Smooth muscle cell (in vitro differentiated cells): ENCODE data around the gene ARHGEF10L. TPM values are rescaled to one million over a fixed set of nuclear protein-coding genes. Genes with fewer than 3 reads are reported as not detected.

Source experiments
- DNase-seq: peaks from one replicate; lab custom pipeline; 2025; ENCODE audit not compliant: unreplicated experiment; lab: John Stamatoyannopoulos, UW
- H2AFZ ChIP-seq: fragments of 200-600 bp; sonication (generic); 2 replicates; pipeline ENCODE4 v1.6.0; 2016; ENCODE audit warnings: antibody characterized with exemption, low read depth, mild to moderate bottlenecking
- H3F3A ChIP-seq: fragments of 200-600 bp; sonication (generic); 2 replicates; pipeline ENCODE4 v1.6.0; 2017; ENCODE audit warnings: antibody characterized with exemption, low read depth
- H3K27ac ChIP-seq: fragments of 200-600 bp; sonication (generic); 2 replicates; pipeline ENCODE4 v1.5.1; 2016; ENCODE audit warnings: low read depth, mild to moderate bottlenecking
- H3K27me3 ChIP-seq: fragments of 200-600 bp; sonication (generic); 2 replicates; pipeline ENCODE4 v1.6.1; 2016; ENCODE audit warnings: low read depth, mild to moderate bottlenecking
- H3K36me3 ChIP-seq: fragments of 200-600 bp; sonication (generic); 2 replicates; pipeline ENCODE4 v1.5.1; 2016; ENCODE audit warnings: low read depth
- H3K4me1 ChIP-seq: fragments of 200-600 bp; sonication (generic); 2 replicates; pipeline ENCODE4 v1.5.1; 2016; ENCODE audit warnings: low read depth
- H3K4me2 ChIP-seq: fragments of 200-600 bp; sonication (generic); 2 replicates; pipeline ENCODE4 v1.6.0; 2016; ENCODE audit warnings: mild to moderate bottlenecking
- H3K4me3 ChIP-seq: fragments of 200-600 bp; sonication (generic); 2 replicates; pipeline ENCODE4 v1.5.1; 2016; ENCODE audit warnings: mild to moderate bottlenecking
- H3K79me2 ChIP-seq: fragments of 200-600 bp; sonication (generic); 2 replicates; pipeline ENCODE4 v1.6.0; 2016; ENCODE audit warnings: low read depth, mild to moderate bottlenecking
- H3K9ac ChIP-seq: fragments of 200-600 bp; sonication (generic); 2 replicates; pipeline ENCODE4 v1.6.0; 2016; ENCODE audit warnings: low read depth
- H3K9me3 ChIP-seq: fragments of 200-600 bp; sonication (generic); replicated peaks from 2 replicates; pipeline ENCODE4 v1.5.1; 2016; ENCODE audit warnings: low read depth
- H4K20me1 ChIP-seq: fragments of 200-600 bp; sonication (generic); 2 replicates; pipeline ENCODE4 v1.6.0; 2016; ENCODE audit warnings: low read depth
- CTCF ChIP-seq: fragments of 200-600 bp; sonication (generic); IDR thresholded peaks from 2 replicates; pipeline ENCODE4 v1.5.1; 2017; ENCODE audit warnings: borderline replicate concordance, mild to moderate bottlenecking, antibody characterized with exemption; ENCODE audit not compliant: insufficient read depth, poor library complexity, severe bottlenecking
- WGBS: methylation state at CpG from one replicate; pipeline ENCODE4 v1.1.7; 2016; ENCODE audit warnings: low lambda C conversion rate; 5-methylcytosine and 5-hydroxymethylcytosine counted together
- polyA plus RNA-seq: library from polyadenylated mRNA; unstranded; fragments of >200 nt; fragmentation: Nextera tagmentation; extraction: Ambion mirVana; gene quantifications from 2 replicates; pipeline ENCODE4 v1.2.1, GENCODE V29; 2016
- total RNA-seq: library from RNA; depleted of rRNA; stranded (reverse); fragments of >200 nt; gene quantifications from 2 replicates; pipeline ENCODE4 v1.2.3, GENCODE V29; 2014

Gene ARHGEF10L
- total and polyA plus RNA-seq, 2 experiments from 2014 or later = 6.6 to 13.7 TPM

DNA sequence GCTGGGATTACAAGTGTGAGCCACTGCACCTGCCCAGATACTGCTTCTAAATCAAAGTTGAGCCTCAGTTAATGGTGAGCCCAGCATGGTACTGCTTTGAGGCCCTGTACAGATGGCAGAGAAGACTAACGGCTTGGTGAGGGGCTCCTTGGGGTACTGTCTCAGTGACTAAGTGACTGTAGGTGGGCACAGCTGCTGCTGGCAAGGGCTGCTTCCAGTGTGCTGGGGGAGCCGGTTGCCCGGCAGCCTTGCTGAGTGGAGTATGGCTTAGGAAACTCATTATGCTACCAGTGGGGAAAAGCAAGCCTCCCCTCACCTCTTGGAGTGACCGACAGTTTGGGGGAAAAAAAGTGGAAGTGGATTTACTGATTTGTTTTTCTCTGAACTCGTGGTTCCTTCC lies 23.6 kb upstream of the ARHGEF10L start:
- DNase-seq = no peak
- TF ChIP-seq CTCF = no peak
- H4K20me1 ChIP-seq = no peaks in the 10 kb centered on the region
- H3K4me3 ChIP-seq = no peak overlapping the region
- H3K9me3 ChIP-seq = no peaks in the 10 kb centered on the region
- H3K36me3 ChIP-seq = no peaks in the 10 kb centered on the region
- 92% methylated on average over 5 of the region's 5 CpGs for WGBS
- no peak overlapping the region for H3K4me2 ChIP-seq
- no peaks in the 10 kb centered on the region for H3K4me1 ChIP-seq
- no peaks in the 10 kb centered on the region for H3K27me3 ChIP-seq
- H3K9ac ChIP-seq = no peak overlapping the region
- no peaks in the 10 kb centered on the region for H3F3A ChIP-seq
- no peaks in the 10 kb centered on the region for H3K79me2 ChIP-seq
- H2AFZ ChIP-seq = no peak overlapping the region
- H3K27ac ChIP-seq = no peak overlapping the region

DNA sequence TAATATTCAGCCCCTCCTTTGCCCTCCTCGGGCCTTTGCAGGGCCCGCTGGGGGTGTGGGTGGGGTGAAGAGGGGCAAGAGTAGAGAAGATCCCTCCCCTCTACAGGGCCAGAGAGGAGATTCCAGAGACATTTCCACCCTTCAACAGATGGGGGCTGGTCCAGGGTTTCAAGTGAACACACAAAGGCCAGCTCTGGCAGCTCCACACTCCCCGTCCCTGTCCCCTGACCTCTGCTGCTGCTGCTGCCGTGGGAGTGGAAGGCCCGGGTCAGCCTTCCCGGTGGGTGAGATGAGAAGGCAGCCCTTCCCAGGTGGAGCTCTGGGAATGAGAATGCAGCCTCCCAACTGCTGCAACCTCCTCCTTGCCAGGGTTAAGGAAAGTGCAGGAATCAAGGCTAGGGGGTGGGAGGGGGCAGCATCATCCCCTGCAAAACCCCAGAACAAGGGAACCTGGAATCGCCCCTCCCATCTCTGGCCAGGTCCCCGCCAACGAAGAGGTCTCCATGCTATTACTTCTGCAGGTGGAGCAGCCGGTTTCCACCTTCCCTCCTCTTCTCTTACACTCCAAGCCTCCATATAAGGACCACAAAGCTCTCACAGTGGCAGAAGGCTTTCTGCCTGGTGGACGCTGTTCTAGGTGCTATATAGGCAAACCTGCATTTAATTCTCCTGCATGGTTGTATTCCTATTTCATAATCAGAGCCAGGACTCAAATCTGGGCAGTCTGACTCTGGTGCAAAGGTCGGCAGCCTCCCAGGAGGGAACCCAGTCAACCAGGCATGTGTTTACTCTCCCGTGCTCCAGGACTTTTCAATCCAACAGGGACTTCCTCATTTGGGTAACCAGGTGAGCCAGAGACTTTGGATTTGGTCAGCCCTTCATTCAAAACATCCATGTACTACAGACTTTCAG lies 22.9 kb upstream of the ARHGEF10L start:
- Histone ChIP-seq H3K36me3 (no peaks in the 10 kb centered on the region), H2AFZ (no peak overlapping the region), H4K20me1 (no peaks in the 10 kb centered on the region), H3K27me3 (no peaks in the 10 kb centered on the region), H3K4me3 (no peak overlapping the region), H3K9ac (no peak overlapping the region), H3K27ac (no peak overlapping the region), H3K9me3 (no peaks in the 10 kb centered on the region), H3K4me2 (no peak overlapping the region), H3F3A (no peaks in the 10 kb centered on the region), H3K4me1 (no peaks in the 10 kb centered on the region), H3K79me2 (no peaks in the 10 kb centered on the region)
- TF ChIP-seq CTCF = no peak
- 53% methylated on average over 13 of the region's 13 CpGs for WGBS
- no peak for DNase-seq

DNA sequence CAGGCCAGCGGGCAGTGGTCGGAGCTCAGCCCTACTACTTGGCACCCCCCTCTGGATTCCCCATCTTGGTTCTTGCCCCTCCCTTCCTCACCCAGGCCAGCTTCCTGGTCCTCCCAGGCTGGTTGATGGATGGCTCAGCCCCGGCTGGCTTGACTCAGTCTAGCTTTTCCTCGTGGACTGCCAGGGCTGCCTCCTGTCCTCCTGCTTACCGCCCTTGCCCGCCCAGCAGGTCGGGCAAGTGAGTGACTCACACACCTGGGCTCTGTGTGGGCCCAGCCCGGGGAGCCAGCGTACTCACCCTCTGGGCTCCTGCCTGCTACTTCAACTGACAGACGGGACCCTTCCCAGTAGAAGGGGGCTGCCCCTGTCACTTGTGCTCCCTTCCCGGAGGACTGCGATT lies 19.5 kb upstream of the ARHGEF10L start:
- no peak overlapping the region for H3K9ac ChIP-seq
- no peak overlapping the region for H3K4me3 ChIP-seq
- no peaks in the 10 kb centered on the region for H3K79me2 ChIP-seq
- no peaks in the 10 kb centered on the region for H3K9me3 ChIP-seq
- WGBS = 62% methylated on average over 12 of the region's 12 CpGs
- no peak for TF ChIP-seq CTCF
- H3F3A ChIP-seq = no peaks in the 10 kb centered on the region
- H4K20me1 ChIP-seq = no peaks in the 10 kb centered on the region
- no peaks in the 10 kb centered on the region for H3K4me1 ChIP-seq
- H2AFZ ChIP-seq = no peak overlapping the region
- H3K36me3 ChIP-seq = no peaks in the 10 kb centered on the region
- DNase-seq = no peak
- no peak overlapping the region for H3K27ac ChIP-seq
- H3K4me2 ChIP-seq = no peak overlapping the region
- H3K27me3 ChIP-seq = no peaks in the 10 kb centered on the region
